GM12891 (cell line): ENCODE measurements around the gene NABP1.

Experiments
- POLR2A ChIP-seq: IDR thresholded peaks from 2 replicates; pipeline ENCODE4 v1.6.1; 2011; ENCODE audit warnings: low read depth, low read length, control low read depth
- POLR2AphosphoS5 ChIP-seq: IDR thresholded peaks from 2 replicates; pipeline ENCODE4 v1.6.1; 2011; ENCODE audit warnings: low read depth, low read length, control low read depth
- TAF1 ChIP-seq: IDR thresholded peaks from 2 replicates; pipeline ENCODE4 v1.6.1; 2011; ENCODE audit warnings: low read depth, low read length, control low read depth

DNA sequence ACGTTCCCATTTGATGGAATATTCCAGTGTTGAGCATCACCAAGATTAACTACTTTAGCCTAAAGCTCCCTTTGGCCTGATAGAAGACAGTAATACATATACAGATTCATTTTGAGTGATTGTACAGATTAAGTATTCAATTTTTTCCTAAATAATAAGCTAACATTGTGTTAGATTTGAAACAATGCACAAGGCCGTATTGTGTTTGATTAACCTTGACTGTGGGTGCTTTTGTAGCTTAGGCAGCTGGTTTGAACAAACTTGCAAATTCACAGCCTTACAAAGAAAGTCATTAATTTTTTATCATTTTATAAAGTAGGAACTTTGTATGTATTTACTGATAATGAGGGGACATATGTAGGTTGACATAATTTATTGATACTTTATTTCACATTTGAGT lies 29.6 kb downstream of the NABP1 start:
- TF ChIP-seq POLR2A (no peak), POLR2AphosphoS5 (no peak), TAF1 (no peak)
